HG03378 (cell line): ENCODE data around the gene TRIM46.
A peak's percentile ranks its signal among the peaks of the same experiment; 100 is the strongest.

ENCODE experiments used
- ATAC-seq: cut with Tn5 transposase; IDR thresholded peaks from one replicate; pipeline ENCODE4 v1.9.1; 2021; ENCODE audit warnings: mild to moderate bottlenecking, moderate library complexity; ENCODE audit not compliant: unreplicated experiment

Gene TRIM46

GRCh38 chr1:155170806-155171205, 2.8 kb upstream of the TRIM46 start:
- ATAC-seq = no peak

GRCh38 chr1:155171836-155172731, 1.6 kb upstream of the TRIM46 start:
- peak; percentile 7 for ATAC-seq

- peak; percentile 61 for ATAC-seq
Observed at GRCh38 chr1:155172732-155173477, 744 bp upstream of the TRIM46 start, which contains the start of gene KRTCAP2. TSS of gene KRTCAP2 (minus strand) at chr1:155173304. CDS start at chr1:155173224, 80 bp downstream.

- no peak for ATAC-seq
Observed at GRCh38 chr1:155174324-155175280, 953 bp downstream of the TRIM46 start.

- ATAC-seq = no peak
Observed at GRCh38 chr1:155175281-155175926, 1.8 kb downstream of the TRIM46 start.

GRCh38 chr1:155175927-155176371, 2.3 kb downstream of the TRIM46 start:
- no peak for ATAC-seq

- no peak for ATAC-seq
Observed at GRCh38 chr1:155176544-155177071, 3.0 kb downstream of the TRIM46 start.

- no peak for ATAC-seq
Observed at GRCh38 chr1:155177192-155177917, 3.7 kb downstream of the TRIM46 start.

GRCh38 chr1:155177918-155178281, 4.3 kb downstream of the TRIM46 start:
- ATAC-seq = no peak

- ATAC-seq = no peak
Observed at GRCh38 chr1:155178441-155179111, 4.9 kb downstream of the TRIM46 start.

- no peak for ATAC-seq
Observed at GRCh38 chr1:155179112-155180031, 5.7 kb downstream of the TRIM46 start.

GRCh38 chr1:155181371-155182051, 7.9 kb downstream of the TRIM46 start:
- no peak for ATAC-seq

GRCh38 chr1:155182052-155182550, 8.5 kb downstream of the TRIM46 start:
- no peak for ATAC-seq

- ATAC-seq = no peak
Observed at GRCh38 chr1:155183775-155184221, 10.1 kb downstream of the TRIM46 start.

GRCh38 chr1:155184351-155184811, 10.7 kb downstream of the TRIM46 start:
- ATAC-seq = no peak
